ENCODE measurements around the gene LTO1. TPM values are rescaled to one million over a fixed set of nuclear protein-coding genes. Genes with fewer than 3 reads are reported as not detected.

The LTO1 gene
- total RNA-seq, 4 donors from 2014 or later, result 9.9 to 27.3 (median 20.6) TPM

- no peak for DNase-seq (ENCODE audit: low spot score)
- TF ChIP-seq CTCF (IDR thresholded peaks at IDR 0.05), result no peak
- no peak for ATAC-seq (ENCODE audit: low FRiP score)
Measured at GRCh38 chr11:69637941-69638871, 36.9 kb downstream of the LTO1 start.

- DNase-seq (ENCODE audit: low spot score) (no peak), ATAC-seq (ENCODE audit: low FRiP score) (no peak)
- TF ChIP-seq CTCF (IDR thresholded peaks at IDR 0.05), result no peak
Measured at GRCh38 chr11:69637198-69637940, 37.8 kb downstream of the LTO1 start.

GRCh38 chr11:69636512-69637197 is 38.5 kb downstream of the LTO1 start:
- no peak for DNase-seq (ENCODE audit: low spot score)
- TF ChIP-seq CTCF (IDR thresholded peaks at IDR 0.05), result no peak
- ATAC-seq (ENCODE audit: low FRiP score), result peak; percentile 51

GRCh38 chr11:69635804-69636511 is 39.2 kb downstream of the LTO1 start:
- TF ChIP-seq CTCF (IDR thresholded peaks at IDR 0.05), result no peak
- no peak for ATAC-seq (ENCODE audit: low FRiP score)
- no peak for DNase-seq (ENCODE audit: low spot score)

- ATAC-seq (ENCODE audit: low FRiP score), result no peak
- DNase-seq (ENCODE audit: low spot score), result no peak
- no peak for TF ChIP-seq CTCF (IDR thresholded peaks at IDR 0.05)
Measured at GRCh38 chr11:69635195-69635594, 40.0 kb downstream of the LTO1 start.

- no peak for TF ChIP-seq CTCF (IDR thresholded peaks at IDR 0.05)
- ATAC-seq (ENCODE audit: low FRiP score) (no peak), DNase-seq (ENCODE audit: low spot score) (no peak)
Measured at GRCh38 chr11:69634590-69634989, 40.6 kb downstream of the LTO1 start.

All from omental fat pad (tissue), 4 donors.